ENCODE measurements around the gene GOSR2. TPM values are rescaled to one million over a fixed set of nuclear protein-coding genes. Genes with fewer than 3 reads are reported as not detected.

Gene GOSR2
- total and polyA plus RNA-seq, 2 of the 13 experiments (the other 11 are each of a cell fraction or from before 2014, with no cell fraction given), result 61.5 to 63.9 TPM

DNA sequence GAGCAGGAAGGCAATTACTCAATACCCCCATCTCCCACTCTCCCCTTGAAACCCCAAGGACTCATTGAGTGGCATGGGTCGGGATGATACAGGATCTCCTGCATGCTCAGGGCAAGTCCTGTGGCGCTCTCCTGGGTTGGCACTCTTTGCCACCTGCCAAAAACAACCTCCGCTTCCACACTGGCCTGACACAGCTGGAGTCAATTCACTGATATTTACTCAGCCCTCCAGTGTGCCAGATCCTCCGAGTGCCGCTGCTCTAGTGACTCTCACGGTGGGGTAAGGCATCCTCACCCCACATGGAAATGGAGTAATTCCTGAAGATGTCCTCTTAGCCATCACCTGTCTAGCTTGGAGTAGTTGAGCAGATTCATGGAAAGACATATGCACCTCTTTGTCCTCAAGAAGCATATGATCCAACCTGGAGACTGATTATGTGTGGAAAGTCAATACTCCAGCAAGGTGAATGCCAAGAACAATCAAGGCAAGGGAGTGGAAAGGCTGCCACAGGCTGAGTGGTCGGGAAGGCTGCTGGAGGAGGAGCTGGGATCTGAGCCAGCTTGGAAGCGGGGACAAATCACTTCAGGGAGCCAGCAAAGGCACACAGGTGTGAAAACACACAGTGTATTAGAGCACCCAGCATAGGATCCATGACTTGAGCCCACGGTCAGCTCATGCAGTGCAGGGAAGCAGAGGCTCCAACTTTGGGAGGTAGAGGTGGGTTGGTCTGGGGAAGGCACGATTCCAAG, 12.6 kb upstream of the GOSR2 start:
- peaks cover 6 to 49% of the 10 kb centered on the region in 2 experiments for H3K27me3 ChIP-seq (ENCODE audit: control insufficient read depth in 1 of 2, insufficient read depth in 2 of 2, low read length in 2 of 2)
- no TSS peak for BruUV-seq (replicated peaks)
- no peak overlapping the region for H3K9ac ChIP-seq (ENCODE audit: insufficient read depth, low read depth, low read length)
- peaks cover 7% of the 10 kb centered on the region for H3K4me1 ChIP-seq (ENCODE audit: insufficient read depth, low read length)
- H3K4me3 ChIP-seq (replicated peaks in 1 of 3; ENCODE audit: insufficient read depth in 1 of 3, low read depth in 2 of 3, low read length in 3 of 3), result no peak overlapping the region
- in situ Hi-C loops (cut with HindIII; ENCODE audit: extremely low pct_ligation_motif_present, low pct_unique_long_range_greater_than_20kb) (no loop called here), intact Hi-C loops (cut with micrococcal nuclease; ENCODE audit: unreplicated experiment) (no loop called here)
- 21% methylated on average over 10 of the region's 10 CpGs for WGBS (ENCODE audit: low lambda C conversion rate)
- ATAC-seq (no peak), FAIRE-seq (no peak), DNase-seq (ENCODE audit: low spot score) (no peak)
- no peak overlapping the region for H2AFZ ChIP-seq (ENCODE audit: low read length)
- no peak overlapping the region for H3K4me2 ChIP-seq (ENCODE audit: low read depth, low read length)
- CTCF ChIA-PET (ENCODE audit: low intra/inter-chr PET ratio, low total read pairs), result no interaction called here
- no peak for TF ChIP-seq HDAC2 (CRISPR knock-in tag; IDR thresholded peaks at IDR 0.05)
- no peak for TF ChIP-seq NCOR1 (IDR thresholded peaks at IDR 0.05; ENCODE audit: borderline replicate concordance, low read length)
- no peak for TF ChIP-seq ZNF101 (CRISPR knock-in tag; IDR thresholded peaks at IDR 0.05; ENCODE audit: borderline replicate concordance, low read depth)
- TF ChIP-seq, protein P1, sequence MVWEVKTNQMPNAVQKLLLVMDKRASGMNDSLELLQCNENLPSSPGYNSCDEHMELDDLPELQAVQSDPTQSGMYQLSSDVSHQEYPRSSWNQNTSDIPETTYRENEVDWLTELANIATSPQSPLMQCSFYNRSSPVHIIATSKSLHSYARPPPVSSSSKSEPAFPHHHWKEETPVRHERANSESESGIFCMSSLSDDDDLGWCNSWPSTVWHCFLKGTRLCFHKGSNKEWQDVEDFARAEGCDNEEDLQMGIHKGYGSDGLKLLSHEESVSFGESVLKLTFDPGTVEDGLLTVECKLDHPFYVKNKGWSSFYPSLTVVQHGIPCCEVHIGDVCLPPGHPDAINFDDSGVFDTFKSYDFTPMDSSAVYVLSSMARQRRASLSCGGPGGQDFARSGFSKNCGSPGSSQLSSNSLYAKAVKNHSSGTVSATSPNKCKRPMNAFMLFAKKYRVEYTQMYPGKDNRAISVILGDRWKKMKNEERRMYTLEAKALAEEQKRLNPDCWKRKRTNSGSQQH (CRISPR knock-in tag; IDR thresholded peaks at IDR 0.05; ENCODE audit: low read depth), result no peak
- no peak for TF ChIP-seq ZNF720 (CRISPR knock-in tag; IDR thresholded peaks at IDR 0.05)
- TF ChIP-seq ZNF232 (CRISPR knock-in tag; IDR thresholded peaks at IDR 0.05; ENCODE audit: borderline replicate concordance), result no peak
- TF ChIP-seq, protein P2, sequence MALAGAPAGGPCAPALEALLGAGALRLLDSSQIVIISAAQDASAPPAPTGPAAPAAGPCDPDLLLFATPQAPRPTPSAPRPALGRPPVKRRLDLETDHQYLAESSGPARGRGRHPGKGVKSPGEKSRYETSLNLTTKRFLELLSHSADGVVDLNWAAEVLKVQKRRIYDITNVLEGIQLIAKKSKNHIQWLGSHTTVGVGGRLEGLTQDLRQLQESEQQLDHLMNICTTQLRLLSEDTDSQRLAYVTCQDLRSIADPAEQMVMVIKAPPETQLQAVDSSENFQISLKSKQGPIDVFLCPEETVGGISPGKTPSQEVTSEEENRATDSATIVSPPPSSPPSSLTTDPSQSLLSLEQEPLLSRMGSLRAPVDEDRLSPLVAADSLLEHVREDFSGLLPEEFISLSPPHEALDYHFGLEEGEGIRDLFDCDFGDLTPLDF (CRISPR knock-in tag; IDR thresholded peaks at IDR 0.05), result no peak
- TF ChIP-seq, protein P3, sequence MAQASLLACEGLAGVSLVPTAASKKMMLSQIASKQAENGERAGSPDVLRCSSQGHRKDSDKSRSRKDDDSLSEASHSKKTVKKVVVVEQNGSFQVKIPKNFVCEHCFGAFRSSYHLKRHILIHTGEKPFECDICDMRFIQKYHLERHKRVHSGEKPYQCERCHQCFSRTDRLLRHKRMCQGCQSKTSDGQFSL (CRISPR knock-in tag; IDR thresholded peaks at IDR 0.05), result no peak
- TF ChIP-seq, protein P4, sequence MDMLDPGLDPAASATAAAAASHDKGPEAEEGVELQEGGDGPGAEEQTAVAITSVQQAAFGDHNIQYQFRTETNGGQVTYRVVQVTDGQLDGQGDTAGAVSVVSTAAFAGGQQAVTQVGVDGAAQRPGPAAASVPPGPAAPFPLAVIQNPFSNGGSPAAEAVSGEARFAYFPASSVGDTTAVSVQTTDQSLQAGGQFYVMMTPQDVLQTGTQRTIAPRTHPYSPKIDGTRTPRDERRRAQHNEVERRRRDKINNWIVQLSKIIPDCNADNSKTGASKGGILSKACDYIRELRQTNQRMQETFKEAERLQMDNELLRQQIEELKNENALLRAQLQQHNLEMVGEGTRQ (IDR thresholded peaks at IDR 0.05; ENCODE audit: low read depth, low read length), result no peak
- TF ChIP-seq, protein P4 (CRISPR knock-in tag; IDR thresholded peaks at IDR 0.05; ENCODE audit: borderline replicate concordance), result no peak
- TF ChIP-seq, protein P5, sequence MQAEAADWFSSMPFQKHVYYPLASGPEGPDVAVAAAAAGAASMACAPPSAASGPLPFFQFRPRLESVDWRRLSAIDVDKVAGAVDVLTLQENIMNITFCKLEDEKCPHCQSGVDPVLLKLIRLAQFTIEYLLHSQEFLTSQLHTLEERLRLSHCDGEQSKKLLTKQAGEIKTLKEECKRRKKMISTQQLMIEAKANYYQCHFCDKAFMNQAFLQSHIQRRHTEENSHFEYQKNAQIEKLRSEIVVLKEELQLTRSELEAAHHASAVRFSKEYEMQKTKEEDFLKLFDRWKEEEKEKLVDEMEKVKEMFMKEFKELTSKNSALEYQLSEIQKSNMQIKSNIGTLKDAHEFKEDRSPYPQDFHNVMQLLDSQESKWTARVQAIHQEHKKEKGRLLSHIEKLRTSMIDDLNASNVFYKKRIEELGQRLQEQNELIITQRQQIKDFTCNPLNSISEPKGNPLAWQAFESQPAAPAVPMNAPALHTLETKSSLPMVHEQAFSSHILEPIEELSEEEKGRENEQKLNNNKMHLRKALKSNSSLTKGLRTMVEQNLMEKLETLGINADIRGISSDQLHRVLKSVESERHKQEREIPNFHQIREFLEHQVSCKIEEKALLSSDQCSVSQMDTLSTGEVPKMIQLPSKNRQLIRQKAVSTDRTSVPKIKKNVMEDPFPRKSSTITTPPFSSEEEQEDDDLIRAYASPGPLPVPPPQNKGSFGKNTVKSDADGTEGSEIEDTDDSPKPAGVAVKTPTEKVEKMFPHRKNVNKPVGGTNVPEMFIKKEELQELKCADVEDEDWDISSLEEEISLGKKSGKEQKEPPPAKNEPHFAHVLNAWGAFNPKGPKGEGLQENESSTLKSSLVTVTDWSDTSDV (CRISPR knock-in tag; IDR thresholded peaks at IDR 0.05), result no peak
- TF ChIP-seq ZNF224 (CRISPR knock-in tag; IDR thresholded peaks at IDR 0.05), result no peak
- no peak for TF ChIP-seq ZNF644 (CRISPR knock-in tag; IDR thresholded peaks at IDR 0.05; ENCODE audit: low read depth)
- TF ChIP-seq ATF1 (CRISPR knock-in tag; IDR thresholded peaks at IDR 0.05), result no peak
- POLR2A ChIA-PET, result no interaction called here
- H3K79me2 ChIP-seq (ENCODE audit: insufficient read depth, low read length), result no peaks in the 10 kb centered on the region
- H4K20me1 ChIP-seq (ENCODE audit: insufficient read depth, low read length), result no peaks in the 10 kb centered on the region
- no peaks in the 10 kb centered on the region for H3K9me3 ChIP-seq (ENCODE audit: low read length)
- no peaks in the 10 kb centered on the region for H3K36me3 ChIP-seq (replicated peaks in 1 of 2; ENCODE audit: control insufficient read depth in 1 of 2, insufficient read depth in 2 of 2, low read length in 2 of 2)
- H3K27ac ChIP-seq (ENCODE audit: extremely low read length, insufficient read depth, low read length), result no peak overlapping the region

All from HepG2 (cell line).